NB4 (cell line): ENCODE data around the gene KRT83.

Experiments used
- DNase-seq: peaks from one replicate; pipeline ENCODE4 v3.0.0; 2010; ENCODE audit warnings: low read depth
- H3K4me3 ChIP-seq: one replicate; pipeline ENCODE4 v1.5.1; 2011; ENCODE audit warnings: mild to moderate bottlenecking, low read depth, low read length, moderate library complexity
- CTCF ChIP-seq: IDR thresholded peaks from one replicate; pipeline ENCODE4 v1.5.1; 2012; ENCODE audit warnings: low read depth, low read length
- MAX ChIP-seq: IDR thresholded peaks from 2 replicates; pipeline ENCODE4 v1.6.1; 2011; ENCODE audit warnings: low read depth, low read length
- MYC ChIP-seq: IDR thresholded peaks from 2 replicates; pipeline ENCODE4 v1.6.1; 2011; ENCODE audit warnings: low read depth, low read length
- POLR2A ChIP-seq: IDR thresholded peaks from 2 replicates; pipeline ENCODE4 v1.6.1; 2011; ENCODE audit warnings: mild to moderate bottlenecking; ENCODE audit not compliant: insufficient read length; ENCODE audit errors: extremely low read depth

KRT83 gene

GRCh38 chr12:52320784-52321400 is at the start of gene KRT83:
Gene KRT83 (minus strand): TSS chr12:52321398. CDS start chr12:52321335, 63 bp downstream.
- no peak for TF ChIP-seq MAX
- TF ChIP-seq CTCF = no peak
- no peak for TF ChIP-seq POLR2A
- no peak for TF ChIP-seq MYC
- no peak within 1 kb of the TSS for H3K4me3 ChIP-seq
- DNase-seq = no peak

- no peak overlapping the region for H3K4me3 ChIP-seq
- DNase-seq = no peak
- TF ChIP-seq MYC = no peak
- no peak for TF ChIP-seq MAX
- no peak for TF ChIP-seq POLR2A
- no peak for TF ChIP-seq CTCF
Measured at GRCh38 chr12:52369809-52370208, 48.6 kb upstream of the KRT83 start.

- DNase-seq = no peak
- no peak for TF ChIP-seq POLR2A
- TF ChIP-seq MYC = no peak
- TF ChIP-seq MAX = no peak
- no peak for TF ChIP-seq CTCF
- H3K4me3 ChIP-seq = no peak overlapping the region
Measured at GRCh38 chr12:52369211-52369610, 48.0 kb upstream of the KRT83 start.

GRCh38 chr12:52368508-52368907 is 47.3 kb upstream of the KRT83 start:
- no peak for DNase-seq
- no peak for TF ChIP-seq MYC
- no peak for TF ChIP-seq CTCF
- TF ChIP-seq POLR2A = no peak
- no peak overlapping the region for H3K4me3 ChIP-seq

GRCh38 chr12:52367876-52368275 is 46.7 kb upstream of the KRT83 start:
- TF ChIP-seq CTCF = no peak
- no peak for TF ChIP-seq POLR2A
- TF ChIP-seq MYC = no peak
- TF ChIP-seq MAX = no peak
- no peak for DNase-seq
- no peak overlapping the region for H3K4me3 ChIP-seq
